Measurements from ENCODE around the gene SLFN12.

DNA sequence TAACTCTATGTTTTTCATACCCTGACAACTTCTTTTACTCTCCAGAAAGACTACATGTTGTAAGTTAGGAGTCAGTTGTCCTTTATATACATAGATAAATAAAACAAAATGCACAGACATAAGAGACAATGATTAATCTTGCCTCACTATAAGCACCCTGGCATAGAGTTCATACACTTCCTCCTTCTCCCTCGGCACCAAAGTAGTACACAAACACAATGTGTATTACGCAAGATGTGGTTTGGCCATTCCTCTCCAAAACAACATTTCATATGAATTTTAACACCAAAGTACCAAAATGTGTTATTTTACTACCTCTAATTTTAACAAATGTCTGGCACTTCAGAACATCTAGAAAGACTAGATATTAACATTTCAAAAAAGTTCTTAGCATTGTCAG, 41.6 kb downstream of the SLFN12 start:
- TF ChIP-seq POLR2A (IDR thresholded peaks at IDR 0.05) (no peak), POLR2AphosphoS5 (IDR thresholded peaks at IDR 0.05) (no peak), EP300 (IDR thresholded peaks at IDR 0.05) (no peak)
- TF ChIP-seq, protein P1, sequence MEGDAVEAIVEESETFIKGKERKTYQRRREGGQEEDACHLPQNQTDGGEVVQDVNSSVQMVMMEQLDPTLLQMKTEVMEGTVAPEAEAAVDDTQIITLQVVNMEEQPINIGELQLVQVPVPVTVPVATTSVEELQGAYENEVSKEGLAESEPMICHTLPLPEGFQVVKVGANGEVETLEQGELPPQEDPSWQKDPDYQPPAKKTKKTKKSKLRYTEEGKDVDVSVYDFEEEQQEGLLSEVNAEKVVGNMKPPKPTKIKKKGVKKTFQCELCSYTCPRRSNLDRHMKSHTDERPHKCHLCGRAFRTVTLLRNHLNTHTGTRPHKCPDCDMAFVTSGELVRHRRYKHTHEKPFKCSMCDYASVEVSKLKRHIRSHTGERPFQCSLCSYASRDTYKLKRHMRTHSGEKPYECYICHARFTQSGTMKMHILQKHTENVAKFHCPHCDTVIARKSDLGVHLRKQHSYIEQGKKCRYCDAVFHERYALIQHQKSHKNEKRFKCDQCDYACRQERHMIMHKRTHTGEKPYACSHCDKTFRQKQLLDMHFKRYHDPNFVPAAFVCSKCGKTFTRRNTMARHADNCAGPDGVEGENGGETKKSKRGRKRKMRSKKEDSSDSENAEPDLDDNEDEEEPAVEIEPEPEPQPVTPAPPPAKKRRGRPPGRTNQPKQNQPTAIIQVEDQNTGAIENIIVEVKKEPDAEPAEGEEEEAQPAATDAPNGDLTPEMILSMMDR (IDR thresholded peaks at IDR 0.05): no peak

Data from suprapubic skin (tissue), 4 donors.